Uterus (tissue), 4 donors: ENCODE results near the gene MRNIP. TPM values are rescaled to one million over a fixed set of nuclear protein-coding genes. Genes with fewer than 3 reads are reported as not detected.

ENCODE experiments used
- DNase-seq, 2 donors: peaks; one replicate each; pipeline ENCODE4 v3.0.0-alpha.2; 2019 to 2020
- H3K27ac ChIP-seq, 2 donors: fragments of 200-600 bp; sonication (generic); 1 replicate in 1 of 2; 2 replicates in 1 of 2; pipeline ENCODE4 v1.5.1; 2016 to 2018
- H3K27me3 ChIP-seq, 2 donors: fragments of 200-600 bp; sonication (generic); one replicate each; pipeline ENCODE4 v1.5.1; 2018 to 2019; ENCODE audit warnings: control low read depth in 1 of 2
- H3K36me3 ChIP-seq, 2 donors: fragments of 200-600 bp; sonication (generic); one replicate each; pipeline ENCODE4 v1.5.1; 2019; ENCODE audit warnings: control low read depth in 1 of 2
- H3K4me1 ChIP-seq, 2 donors: fragments of 200-600 bp; sonication (generic); one replicate each; pipeline ENCODE4 v1.5.1; 2018 to 2019; ENCODE audit warnings: control low read depth in 1 of 2
- H3K4me3 ChIP-seq, 2 donors: fragments of 200-600 bp; sonication (generic); 1 replicate in 1 of 2; 2 replicates in 1 of 2; pipeline ENCODE4 v1.5.1; 2018 to 2019; ENCODE audit warnings: mild to moderate bottlenecking in 1 of 2
- H3K9me3 ChIP-seq, 2 donors: fragments of 200-600 bp; sonication (generic); one replicate each; pipeline ENCODE4 v1.5.1; 2019; ENCODE audit warnings: control low read depth in 1 of 2
- POLR2A ChIP-seq, 2 donors: fragments of 450-650 bp; IDR thresholded peaks; one replicate each; pipeline ENCODE4 v1.6.1; 2016; ENCODE audit warnings: antibody characterized with exemption in 2 of 2, mild to moderate bottlenecking in 1 of 2, moderate library complexity in 1 of 2
- intact Hi-C: fragments of 100-400 bp; cut with DNase I; formaldehyde crosslinking; loops from one replicate; pipeline ENCODE4 v1.15.1; 2023; ENCODE audit warnings: low total_unique reads
- total RNA-seq, 4 donors: library from RNA; depleted of rRNA in 3 of 4; stranded (reverse); fragments of >200 nt in 3 of 4; gene quantifications; one replicate each; pipeline versions ENCODE4 v1.1.0 to v1.2.4, GENCODE V29; 2014 to 2023
- TF ChIP-seq, protein P1 (sequence below), 4 experiments: fragments of 200-600 bp in 2 of 4; fragments of 450-650 bp in 2 of 4; sonication (generic) in 2 of 4; IDR thresholded peaks; one replicate each; pipeline ENCODE4 v1.5.1; 2016 to 2019; ENCODE audit warnings: antibody characterized with exemption in 4 of 4, mild to moderate bottlenecking in 2 of 4, moderate library complexity in 1 of 4
- donor health status: DM: yes; HTN: yes; CAD: no.

The MRNIP gene
- total RNA-seq, 4 donors from 2014 or later: 16.8 to 138 (median 61.6) TPM

- H3K27ac ChIP-seq: no peak overlapping the region
- peaks cover 0 to 9% of the 10 kb centered on the region in 2 donors for H3K4me1 ChIP-seq
Observed at GRCh38 chr5:179797741-179798140, 60.9 kb downstream of the MRNIP start.

GRCh38 chr5:179796877-179797608, 61.6 kb downstream of the MRNIP start:
- peak in 1 of 2 donors; percentile 21 for DNase-seq

More at GRCh38 chr5:179797741-179798140, 60.9 kb downstream of the MRNIP start:
- Histone ChIP-seq H3K27me3 (no peaks in the 10 kb centered on the region), H3K36me3 (no peaks in the 10 kb centered on the region), H3K9me3 (no peaks in the 10 kb centered on the region), H3K4me3 (no peak overlapping the region)
- no peak for TF ChIP-seq POLR2A (IDR thresholded peaks at IDR 0.05)
- TF ChIP-seq, protein P1, sequence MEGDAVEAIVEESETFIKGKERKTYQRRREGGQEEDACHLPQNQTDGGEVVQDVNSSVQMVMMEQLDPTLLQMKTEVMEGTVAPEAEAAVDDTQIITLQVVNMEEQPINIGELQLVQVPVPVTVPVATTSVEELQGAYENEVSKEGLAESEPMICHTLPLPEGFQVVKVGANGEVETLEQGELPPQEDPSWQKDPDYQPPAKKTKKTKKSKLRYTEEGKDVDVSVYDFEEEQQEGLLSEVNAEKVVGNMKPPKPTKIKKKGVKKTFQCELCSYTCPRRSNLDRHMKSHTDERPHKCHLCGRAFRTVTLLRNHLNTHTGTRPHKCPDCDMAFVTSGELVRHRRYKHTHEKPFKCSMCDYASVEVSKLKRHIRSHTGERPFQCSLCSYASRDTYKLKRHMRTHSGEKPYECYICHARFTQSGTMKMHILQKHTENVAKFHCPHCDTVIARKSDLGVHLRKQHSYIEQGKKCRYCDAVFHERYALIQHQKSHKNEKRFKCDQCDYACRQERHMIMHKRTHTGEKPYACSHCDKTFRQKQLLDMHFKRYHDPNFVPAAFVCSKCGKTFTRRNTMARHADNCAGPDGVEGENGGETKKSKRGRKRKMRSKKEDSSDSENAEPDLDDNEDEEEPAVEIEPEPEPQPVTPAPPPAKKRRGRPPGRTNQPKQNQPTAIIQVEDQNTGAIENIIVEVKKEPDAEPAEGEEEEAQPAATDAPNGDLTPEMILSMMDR (IDR thresholded peaks at IDR 0.05): no peak
- DNase-seq: no peak
- intact Hi-C loops: no loop called here

DNA sequence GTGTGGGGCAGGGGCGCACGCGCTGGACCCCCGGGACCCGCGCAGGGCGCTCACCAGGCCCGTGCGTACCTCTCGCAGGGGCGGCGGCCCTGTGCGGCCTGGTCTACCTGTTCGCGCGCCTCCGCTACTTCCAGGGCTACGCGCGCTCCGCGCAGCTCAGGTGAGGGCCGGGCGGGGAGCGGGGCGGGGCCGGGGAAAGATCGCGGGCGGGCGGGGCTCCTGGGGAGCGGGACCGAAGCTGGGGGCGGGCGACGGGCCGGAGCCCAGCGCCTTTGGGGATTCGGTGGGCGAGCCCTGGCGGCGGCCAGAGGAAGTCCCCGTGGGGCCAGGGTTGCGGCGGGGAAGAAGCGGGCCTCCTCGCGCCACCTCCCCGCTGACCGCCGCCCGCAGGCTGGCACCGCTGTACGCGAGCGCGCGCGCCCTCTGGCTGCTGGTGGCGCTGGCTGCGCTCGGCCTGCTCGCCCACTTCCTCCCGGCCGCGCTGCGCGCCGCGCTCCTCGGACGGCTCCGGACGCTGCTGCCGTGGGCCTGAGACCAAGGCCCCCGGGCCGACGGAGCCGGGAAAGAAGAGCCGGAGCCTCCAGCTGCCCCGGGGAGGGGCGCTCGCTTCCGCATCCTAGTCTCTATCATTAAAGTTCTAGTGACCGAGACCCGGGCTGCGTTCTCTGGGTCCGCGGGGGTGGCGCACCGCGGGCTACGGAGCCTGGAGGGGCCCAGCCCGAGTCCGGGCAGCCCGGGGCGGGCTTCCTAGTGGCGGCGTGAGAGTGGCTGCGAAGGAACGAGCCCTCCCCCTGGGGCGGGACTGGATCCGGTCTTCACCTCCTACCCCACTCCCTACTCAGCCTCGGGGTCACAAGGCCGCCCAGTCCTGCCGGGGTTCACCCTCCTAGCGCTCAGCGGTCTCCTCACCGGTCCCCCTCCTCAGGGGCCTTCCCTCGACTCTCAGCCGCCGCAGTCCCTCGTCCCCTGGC, 62.5 kb downstream of the MRNIP start:
- Histone ChIP-seq H3K27me3 (no peaks in the 10 kb centered on the region), H3K4me3 (peak overlapping the region; percentile 46 to 52), H3K27ac (peak overlapping the region; percentile 77 to 81), H3K36me3 (no peaks in the 10 kb centered on the region), H3K4me1 (peaks cover 0 to 9% of the 10 kb centered on the region in 2 donors), H3K9me3 (no peaks in the 10 kb centered on the region)
- intact Hi-C loops: no loop called here
- DNase-seq: peak; percentile 67 to 77
- TF ChIP-seq POLR2A (IDR thresholded peaks at IDR 0.05): peak; percentile 6 to 42
- TF ChIP-seq, protein P1 (IDR thresholded peaks at IDR 0.05): peak; percentile 69 to 96 (median 94)

More at GRCh38 chr5:179796877-179797608, 61.6 kb downstream of the MRNIP start:
- peak overlapping the region; percentile 77 to 81 for H3K27ac ChIP-seq
- H3K36me3 ChIP-seq: no peaks in the 10 kb centered on the region
- no peaks in the 10 kb centered on the region for H3K27me3 ChIP-seq
- intact Hi-C loops: no loop called here
- H3K4me3 ChIP-seq: no peak overlapping the region
- TF ChIP-seq POLR2A (IDR thresholded peaks at IDR 0.05): no peak
- TF ChIP-seq, protein P1 (IDR thresholded peaks at IDR 0.05): no peak
- H3K9me3 ChIP-seq: no peaks in the 10 kb centered on the region
- H3K4me1 ChIP-seq: peaks cover 0 to 9% of the 10 kb centered on the region in 2 donors

- peak in 1 of 2 donors; percentile 38 for DNase-seq
- no peaks in the 10 kb centered on the region for H3K27me3 ChIP-seq
- no peaks in the 10 kb centered on the region for H3K36me3 ChIP-seq
- peak overlapping the region; percentile 46 to 52 for H3K4me3 ChIP-seq
- intact Hi-C loops: no loop called here
- peaks cover 0 to 9% of the 10 kb centered on the region in 2 donors for H3K4me1 ChIP-seq
- no peak for TF ChIP-seq POLR2A (IDR thresholded peaks at IDR 0.05)
- TF ChIP-seq, protein P1 (IDR thresholded peaks at IDR 0.05): no peak
- H3K9me3 ChIP-seq: no peaks in the 10 kb centered on the region
- peak overlapping the region; percentile 77 to 81 for H3K27ac ChIP-seq
Observed at GRCh38 chr5:179795049-179795862, 63.4 kb downstream of the MRNIP start.
